Measurements from ENCODE around the gene ERMN.

DNA sequence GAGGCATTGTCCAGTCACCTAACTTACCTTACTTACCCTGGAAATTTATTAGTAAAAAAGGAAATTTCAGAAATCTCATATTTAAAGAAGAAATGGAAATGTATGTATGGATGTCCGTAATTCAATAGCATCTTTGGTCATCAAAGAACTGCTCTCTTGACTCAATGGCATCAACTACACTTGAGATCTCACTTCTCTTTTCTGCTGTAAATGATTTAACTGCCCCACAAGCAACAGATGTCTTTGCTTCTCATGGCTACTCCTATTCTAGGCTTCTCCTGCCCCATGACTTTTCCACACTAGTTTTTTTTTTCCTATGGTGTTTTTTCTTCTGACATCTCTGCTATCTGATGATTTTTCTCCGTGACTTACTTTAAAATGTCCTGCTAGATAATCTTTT lies 34.0 kb upstream of the ERMN start:
- TF ChIP-seq EZH2 (IDR thresholded peaks at IDR 0.05; ENCODE audit: borderline replicate concordance, low read depth, low read length, severe bottlenecking): no peak
- TF ChIP-seq, protein P1, sequence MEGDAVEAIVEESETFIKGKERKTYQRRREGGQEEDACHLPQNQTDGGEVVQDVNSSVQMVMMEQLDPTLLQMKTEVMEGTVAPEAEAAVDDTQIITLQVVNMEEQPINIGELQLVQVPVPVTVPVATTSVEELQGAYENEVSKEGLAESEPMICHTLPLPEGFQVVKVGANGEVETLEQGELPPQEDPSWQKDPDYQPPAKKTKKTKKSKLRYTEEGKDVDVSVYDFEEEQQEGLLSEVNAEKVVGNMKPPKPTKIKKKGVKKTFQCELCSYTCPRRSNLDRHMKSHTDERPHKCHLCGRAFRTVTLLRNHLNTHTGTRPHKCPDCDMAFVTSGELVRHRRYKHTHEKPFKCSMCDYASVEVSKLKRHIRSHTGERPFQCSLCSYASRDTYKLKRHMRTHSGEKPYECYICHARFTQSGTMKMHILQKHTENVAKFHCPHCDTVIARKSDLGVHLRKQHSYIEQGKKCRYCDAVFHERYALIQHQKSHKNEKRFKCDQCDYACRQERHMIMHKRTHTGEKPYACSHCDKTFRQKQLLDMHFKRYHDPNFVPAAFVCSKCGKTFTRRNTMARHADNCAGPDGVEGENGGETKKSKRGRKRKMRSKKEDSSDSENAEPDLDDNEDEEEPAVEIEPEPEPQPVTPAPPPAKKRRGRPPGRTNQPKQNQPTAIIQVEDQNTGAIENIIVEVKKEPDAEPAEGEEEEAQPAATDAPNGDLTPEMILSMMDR (IDR thresholded peaks at IDR 0.05; ENCODE audit: borderline replicate concordance, extremely low read depth, low read length, poor library complexity, severe bottlenecking): no peak
